NOMO-1 treated with DMSO at 0.1 percent for 48 hours (cell line): ENCODE results near the gene CRYGC.

Experiments used
- DNase-seq: peaks from one replicate; lab custom pipeline; 2025; ENCODE audit not compliant: unreplicated experiment; lab: John Stamatoyannopoulos, UW

Gene CRYGC

GRCh38 chr2:208097313-208097712, 32.3 kb downstream of the CRYGC start:
- DNase-seq, result no peak

- no peak for DNase-seq
Measured at GRCh38 chr2:208096080-208096479, 33.5 kb downstream of the CRYGC start.

- no peak for DNase-seq
Measured at GRCh38 chr2:208093128-208093527, 36.5 kb downstream of the CRYGC start.

- DNase-seq, result no peak
Measured at GRCh38 chr2:208092093-208092832, 37.4 kb downstream of the CRYGC start.

GRCh38 chr2:208090420-208090819, 39.2 kb downstream of the CRYGC start:
- DNase-seq, result no peak

GRCh38 chr2:208086029-208086428, 43.6 kb downstream of the CRYGC start:
- peak; percentile 60 for DNase-seq

GRCh38 chr2:208083807-208084206, 45.8 kb downstream of the CRYGC start:
- no peak for DNase-seq
